ENCODE measurements around the gene RAB36. TPM values are rescaled to one million over a fixed set of nuclear protein-coding genes. Genes with fewer than 3 reads are reported as not detected.

Gene RAB36
- total and polyA plus RNA-seq, 7 experiments from 2014 or later: 0.10 to 1.2 (median 0.40) TPM

- Histone ChIP-seq H3K36me3 (ENCODE audit: control insufficient read depth in 2 of 3, insufficient read depth in 3 of 3, low read length in 3 of 3) (no peaks in the 10 kb centered on the region), H3K27me3 (ENCODE audit: control insufficient read depth in 2 of 2, insufficient read depth in 2 of 2, low read length in 2 of 2) (no peaks in the 10 kb centered on the region), H3K27ac (ENCODE audit: low read depth, low read length) (no peak overlapping the region), H3K4me3 (ENCODE audit: low read length) (no peak overlapping the region), H3K4me1 (ENCODE audit: control insufficient read depth in 2 of 2, insufficient read depth in 2 of 2, low read length in 2 of 2) (no peaks in the 10 kb centered on the region), H3K9me3 (ENCODE audit: control insufficient read depth in 2 of 3, low read length in 3 of 3) (no peaks in the 10 kb centered on the region)
- ATAC-seq: no peak
- Mint-ChIP-seq H3K36me3 (no peaks in the 10 kb centered on the region), H3K27ac (no peak overlapping the region), H3K4me3 (no peak overlapping the region), H3K4me1 (peaks cover 0 to 5% (median 0%) of the 10 kb centered on the region in 7 donors), H3K27me3 (peaks cover 0 to 6% (median 0%) of the 10 kb centered on the region in 5 donors), H3K9me3 (no peaks in the 10 kb centered on the region)
- no peak for DNase-seq
- POLR2A ChIA-PET: no interaction called here
- CTCF ChIA-PET: interaction anchor here (8.3 kb wide), 1 partner anchor 167 kb away, joined by 147 read pairs; no protein-coding TSS in a partner anchor
- intact Hi-C loops (cut with micrococcal nuclease): loop anchor here in 1 of 2 donors (5.0 kb wide), 1 partner anchor 54 kb away; the partner anchor contains the start of gene GNAZ
Measured at GRCh38 chr22:23126165-23127054, 18.9 kb upstream of the RAB36 start.

- Histone ChIP-seq H3K9me3 (ENCODE audit: control insufficient read depth in 2 of 3, low read length in 3 of 3) (no peaks in the 10 kb centered on the region), H3K27me3 (ENCODE audit: control insufficient read depth in 2 of 2, insufficient read depth in 2 of 2, low read length in 2 of 2) (no peaks in the 10 kb centered on the region), H3K4me1 (ENCODE audit: control insufficient read depth in 2 of 2, insufficient read depth in 2 of 2, low read length in 2 of 2) (no peaks in the 10 kb centered on the region), H3K4me3 (ENCODE audit: low read length) (no peak overlapping the region), H3K36me3 (ENCODE audit: control insufficient read depth in 2 of 3, insufficient read depth in 3 of 3, low read length in 3 of 3) (no peaks in the 10 kb centered on the region), H3K27ac (ENCODE audit: low read depth, low read length) (no peak overlapping the region)
- Mint-ChIP-seq H3K36me3 (no peaks in the 10 kb centered on the region), H3K4me3 (no peak overlapping the region), H3K27ac (no peak overlapping the region), H3K4me1 (peaks cover 0 to 5% (median 0%) of the 10 kb centered on the region in 7 donors), H3K9me3 (no peaks in the 10 kb centered on the region), H3K27me3 (peaks cover 0 to 6% (median 0%) of the 10 kb centered on the region in 5 donors)
- intact Hi-C loops (cut with micrococcal nuclease): loop anchor here in 1 of 2 donors (5.0 kb wide), 1 partner anchor 55 kb away; the partner anchor contains the start of gene GNAZ
- POLR2A ChIA-PET: interaction anchor here (1.0 kb wide), 1 partner anchor 167 kb away, joined by 5 read pairs; no protein-coding TSS in a partner anchor
- CTCF ChIA-PET: interaction anchor here (0.7 to 8.3 kb wide), 7 partner anchors 8 to 374 kb away, joined by 3 to 147 read pairs (median 3); no protein-coding TSS in a partner anchor
- no peak for ATAC-seq
- no peak for DNase-seq
Measured at GRCh38 chr22:23127055-23127756, 18.1 kb upstream of the RAB36 start.

GRCh38 chr22:23127788-23128187 lies 17.5 kb upstream of the RAB36 start:
- no peaks in the 10 kb centered on the region for H3K9me3 ChIP-seq (ENCODE audit: control insufficient read depth in 2 of 3, low read length in 3 of 3)
- CTCF ChIA-PET: interaction anchor here (0.7 to 8.3 kb wide), 8 partner anchors 9 to 374 kb away, joined by 3 to 147 read pairs (median 3); no protein-coding TSS in a partner anchor
- Mint-ChIP-seq H3K4me1 (peaks cover 0 to 5% (median 0%) of the 10 kb centered on the region in 7 donors), H3K36me3 (no peaks in the 10 kb centered on the region), H3K27me3 (peaks cover 0 to 6% (median 0%) of the 10 kb centered on the region in 5 donors), H3K9me3 (no peaks in the 10 kb centered on the region), H3K27ac (no peak overlapping the region), H3K4me3 (no peak overlapping the region)
- no peaks in the 10 kb centered on the region for H3K27me3 ChIP-seq (ENCODE audit: control insufficient read depth in 2 of 2, insufficient read depth in 2 of 2, low read length in 2 of 2)
- H3K4me1 ChIP-seq (ENCODE audit: control insufficient read depth in 2 of 2, insufficient read depth in 2 of 2, low read length in 2 of 2): no peaks in the 10 kb centered on the region
- no peak for ATAC-seq
- no peak overlapping the region for H3K4me3 ChIP-seq (ENCODE audit: low read length)
- intact Hi-C loops (cut with micrococcal nuclease): loop anchor here (1.0 to 5.0 kb wide), 3 partner anchors 55 to 259 kb away; partner anchors contain the start of gene GNAZ (in 1 of the 2)
- POLR2A ChIA-PET: interaction anchor here (1.0 kb wide), 1 partner anchor 167 kb away, joined by 5 read pairs; no protein-coding TSS in a partner anchor
- no peak for DNase-seq
- H3K27ac ChIP-seq (ENCODE audit: low read depth, low read length): no peak overlapping the region
- H3K36me3 ChIP-seq (ENCODE audit: control insufficient read depth in 2 of 3, insufficient read depth in 3 of 3, low read length in 3 of 3): no peaks in the 10 kb centered on the region

GRCh38 chr22:23128269-23129108 lies 16.8 kb upstream of the RAB36 start:
- Histone ChIP-seq H3K4me3 (ENCODE audit: low read length) (no peak overlapping the region), H3K4me1 (ENCODE audit: control insufficient read depth in 2 of 2, insufficient read depth in 2 of 2, low read length in 2 of 2) (no peaks in the 10 kb centered on the region), H3K36me3 (ENCODE audit: control insufficient read depth in 2 of 3, insufficient read depth in 3 of 3, low read length in 3 of 3) (no peaks in the 10 kb centered on the region), H3K27ac (ENCODE audit: low read depth, low read length) (no peak overlapping the region), H3K9me3 (ENCODE audit: control insufficient read depth in 2 of 3, low read length in 3 of 3) (no peaks in the 10 kb centered on the region), H3K27me3 (ENCODE audit: control insufficient read depth in 2 of 2, insufficient read depth in 2 of 2, low read length in 2 of 2) (no peaks in the 10 kb centered on the region)
- Mint-ChIP-seq H3K27me3 (peaks cover 0 to 6% (median 0%) of the 10 kb centered on the region in 5 donors), H3K9me3 (no peaks in the 10 kb centered on the region), H3K4me3 (no peak overlapping the region), H3K36me3 (no peaks in the 10 kb centered on the region), H3K4me1 (peaks cover 0 to 5% (median 0%) of the 10 kb centered on the region in 7 donors), H3K27ac (peak overlapping the region in 1 of 9 donors; percentile 82)
- ChIA-PET POLR2A (interaction anchor here (1.0 kb wide), 1 partner anchor 168 kb away, joined by 5 read pairs; no protein-coding TSS in a partner anchor), CTCF (interaction anchor here (0.8 to 8.3 kb wide), 6 partner anchors 9 to 375 kb away, joined by 3 to 147 read pairs (median 3); no protein-coding TSS in a partner anchor)
- intact Hi-C loops (cut with micrococcal nuclease): loop anchor here (1.0 to 5.0 kb wide), 3 partner anchors 56 to 258 kb away; partner anchors contain the start of gene GNAZ (in 1 of the 2)
- DNase-seq (peak; percentile 46 to 74 (median 68)), ATAC-seq (peak; percentile 92)

GRCh38 chr22:23129149-23129548 lies 16.1 kb upstream of the RAB36 start:
- H3K9me3 ChIP-seq (ENCODE audit: control insufficient read depth in 2 of 3, low read length in 3 of 3): no peaks in the 10 kb centered on the region
- H3K27me3 Mint-ChIP-seq: peaks cover 0 to 10% (median 0%) of the 10 kb centered on the region in 5 donors
- ChIA-PET POLR2A (no interaction called here), CTCF (interaction anchor here (0.8 to 8.3 kb wide), 4 partner anchors 10 to 259 kb away, joined by 3 to 147 read pairs (median 7); no protein-coding TSS in a partner anchor)
- H3K4me3 ChIP-seq (ENCODE audit: low read length): no peak overlapping the region
- no peak for DNase-seq
- no peak overlapping the region for H3K27ac ChIP-seq (ENCODE audit: low read depth, low read length)
- H3K4me3 Mint-ChIP-seq: no peak overlapping the region
- ATAC-seq: no peak
- peaks cover 0 to 5% (median 0%) of the 10 kb centered on the region in 7 donors for H3K4me1 Mint-ChIP-seq
- H3K27ac Mint-ChIP-seq: peak overlapping the region in 1 of 9 donors; percentile 41
- no peaks in the 10 kb centered on the region for H3K36me3 Mint-ChIP-seq
- H3K9me3 Mint-ChIP-seq: no peaks in the 10 kb centered on the region
- no peaks in the 10 kb centered on the region for H3K36me3 ChIP-seq (ENCODE audit: control insufficient read depth in 2 of 3, insufficient read depth in 3 of 3, low read length in 3 of 3)
- intact Hi-C loops (cut with micrococcal nuclease): loop anchor here in 1 of 2 donors (5.0 kb wide), 1 partner anchor 57 kb away; the partner anchor contains the start of gene GNAZ
- H3K27me3 ChIP-seq (ENCODE audit: control insufficient read depth in 2 of 2, insufficient read depth in 2 of 2, low read length in 2 of 2): no peaks in the 10 kb centered on the region
- H3K4me1 ChIP-seq (ENCODE audit: control insufficient read depth in 2 of 2, insufficient read depth in 2 of 2, low read length in 2 of 2): no peaks in the 10 kb centered on the region
